K562 (cell line): ENCODE measurements around the gene TMEM45A. TPM values are rescaled to one million over a fixed set of nuclear protein-coding genes. Genes with fewer than 3 reads are reported as not detected.

ENCODE experiments used
- ATAC-seq: fragments of 200-7000 bp; cut with Tn5 transposase; 3 replicates; pipeline ENCODE4 v1.9.1; 2020; ENCODE audit warnings: moderate library complexity
- BruUV-seq: library from RNA; stranded (reverse); fragments of 400-500 nt; replicated peaks from 2 replicates; lab custom pipeline; 2021; lab: Mats Ljungman, UMichigan
- CTCF ChIA-PET: fragments of 300-600 bp; formaldehyde crosslinking; extraction: SDS; loops from one replicate; lab custom pipeline; 2021; ENCODE audit warnings: low intra/inter-chr PET ratio; lab: Yijun Ruan, JAX
- POLR2A ChIA-PET: fragments of 300-600, 350-650 bp; sonication (Branson Sonifier 250); formaldehyde crosslinking; extraction: SDS; loops from one replicate; lab custom pipeline; 2021; ENCODE audit warnings: antibody characterized with exemption, inconsistent platforms; lab: Yijun Ruan, JAX
- DNase-seq, 4 experiments: peaks; one replicate each; pipeline versions ENCODE4 v3.0.0 to v3.0.0-alpha.2; 2011 to 2018; ENCODE audit warnings: low spot score in 3 of 4, mixed read lengths in 3 of 4; ENCODE audit errors: extremely low read depth in 1 of 4
- FAIRE-seq: peaks from 2 replicates; lab custom pipeline; 2011; peaks lifted over from hg19 to GRCh38; lab: Jason Lieb, UNC
- H2AFZ ChIP-seq: 2 replicates; pipeline ENCODE4 v1.6.0; 2011; ENCODE audit warnings: low read depth, low read length, control low read depth, inconsistent platforms
- H3K27ac ChIP-seq: fragments of 200-600 bp; 3 replicates; pipeline ENCODE4 v1.8.0; 2011; ENCODE audit warnings: low read depth, mild to moderate bottlenecking, control low read depth, inconsistent platforms, low read length, moderate library complexity, mixed read lengths; ENCODE audit errors: extremely low read depth
- H3K27me3 ChIP-seq, 2 experiments: fragments of 300-600 bp in 1 of 2; 2 replicates in 1 of 2; 3 replicates in 1 of 2; pipeline versions ENCODE4 v1.6.0 to v1.8.0; 2011; ENCODE audit warnings: inconsistent platforms in 2 of 2, low read length in 2 of 2, mild to moderate bottlenecking in 1 of 2, mixed read lengths in 1 of 2, moderate library complexity in 1 of 2; ENCODE audit not compliant: control insufficient read depth in 2 of 2, insufficient read depth in 2 of 2
- H3K36me3 ChIP-seq: fragments of 300-600 bp; 3 replicates; pipeline ENCODE4 v1.8.0; 2011; ENCODE audit warnings: mild to moderate bottlenecking, low read length, inconsistent platforms; ENCODE audit not compliant: control insufficient read depth, insufficient read depth
- H3K4me1 ChIP-seq, 2 experiments: fragments of 200-600 bp in 1 of 2; replicated peaks in 1 of 2; 2 replicates in 1 of 2; 3 replicates in 1 of 2; pipeline versions ENCODE4 v1.5.1 to v1.8.0; 2011; ENCODE audit warnings: inconsistent platforms in 2 of 2, low read length in 2 of 2, mild to moderate bottlenecking in 1 of 2, mixed read lengths in 1 of 2, moderate library complexity in 1 of 2; ENCODE audit not compliant: control insufficient read depth in 2 of 2, insufficient read depth in 2 of 2
- H3K4me2 ChIP-seq: 2 replicates; pipeline ENCODE4 v1.6.1; 2011; ENCODE audit warnings: low read length, control low read depth, inconsistent platforms, mixed read lengths; ENCODE audit not compliant: insufficient read depth
- H3K4me3 ChIP-seq: fragments of 200-600 bp; sonication (generic), shearing (Covaris generic); 2 replicates; pipeline ENCODE4 v1.5.1; 2016; ENCODE audit warnings: control low read depth, inconsistent platforms
- H3K79me2 ChIP-seq: fragments of 200-600 bp; 3 replicates; pipeline ENCODE4 v1.8.0; 2011; ENCODE audit warnings: low read length, inconsistent platforms; ENCODE audit not compliant: control insufficient read depth, insufficient read depth
- H3K9ac ChIP-seq, 2 experiments: 2 replicates each; pipeline versions ENCODE4 v1.6.0 to v1.6.1; 2011; ENCODE audit warnings: low read depth in 2 of 2, low read length in 2 of 2, control low read depth in 1 of 2, inconsistent platforms in 1 of 2, mild to moderate bottlenecking in 1 of 2, mixed read lengths in 1 of 2; ENCODE audit not compliant: insufficient read depth in 1 of 2
- H3K9me1 ChIP-seq: one replicate; pipeline ENCODE4 v1.6.0; 2011; ENCODE audit warnings: inconsistent platforms, mild to moderate bottlenecking, low read length, moderate library complexity; ENCODE audit not compliant: control insufficient read depth, insufficient read depth
- H3K9me3 ChIP-seq: replicated peaks from 2 replicates; pipeline ENCODE4 v1.5.1; 2011; ENCODE audit warnings: low read depth, low read length, inconsistent platforms; ENCODE audit not compliant: control insufficient read depth, insufficient read depth
- H4K20me1 ChIP-seq: replicated peaks from 2 replicates; pipeline ENCODE4 v1.6.1; 2011; ENCODE audit warnings: low read length, inconsistent platforms, mixed read lengths; ENCODE audit not compliant: control insufficient read depth, insufficient read depth
- ATF7 ChIP-seq: fragments of 450-650 bp; IDR thresholded peaks from 2 replicates; pipeline ENCODE4 v1.7.1; 2014; ENCODE audit warnings: mild to moderate bottlenecking, moderate library complexity
- CBX1 ChIP-seq: sonication (generic); IDR thresholded peaks from 2 replicates; pipeline ENCODE4 v1.6.1; 2016; ENCODE audit warnings: antibody characterized with exemption, low read depth, mild to moderate bottlenecking
- MCM5 ChIP-seq: fragments of 450-650 bp; IDR thresholded peaks from 2 replicates; pipeline ENCODE4 v1.6.1; 2016; ENCODE audit warnings: low read depth
- SRF ChIP-seq, 2 experiments: fragments of 250-450, 450-650 bp in 1 of 2; sonication (Bioruptor Pico) in 1 of 2; sonication (generic) in 1 of 2; formaldehyde crosslinking; IDR thresholded peaks; 2 replicates each; pipeline versions ENCODE4 v1.5.0 to v1.5.1; 2020 to 2022; ENCODE audit warnings: mild to moderate bottlenecking in 1 of 2, missing genetic modification reagents in 1 of 2
- ZBTB17 ChIP-seq: fragments of 450-650 bp; formaldehyde crosslinking; IDR thresholded peaks from 2 replicates; pipeline ENCODE4 v1.4.0; 2020; ENCODE audit warnings: mild to moderate bottlenecking
- ZNF197 ChIP-seq: fragments of 200-800 bp; sonication (Bioruptor generic); IDR thresholded peaks from 2 replicates; pipeline ENCODE4 v1.6.1; 2016; ENCODE audit warnings: low read depth, missing genetic modification characterization, missing compliant biosample characterization
- ZNF785 ChIP-seq: fragments of 250-450 bp; sonication (Bioruptor Pico); IDR thresholded peaks from 2 replicates; pipeline ENCODE4 v1.4.0; 2020; ENCODE audit warnings: mild to moderate bottlenecking
- WGBS: fragments of 100-300 bp; shearing (Covaris generic); methylation state at CpG from one replicate; pipeline ENCODE4 v1.1.6; 2016; ENCODE audit warnings: low coverage, mixed read lengths; ENCODE audit not compliant: insufficient coverage; ENCODE audit errors: missing lambda C conversion rate; 5-methylcytosine and 5-hydroxymethylcytosine counted together
- in situ Hi-C: fragments of 300-500 bp; cut with MboI; formaldehyde crosslinking; loops from 4 replicates; pipeline ENCODE4 v1.15.0; 2018; ENCODE audit warnings: inconsistent platforms, mixed read lengths
- intact Hi-C: fragments of 100-400 bp; cut with micrococcal nuclease; formaldehyde crosslinking; loops from 2 replicates; pipeline ENCODE4 v1.14.2; 2022
- polyA plus RNA-seq, 8 experiments: library from polyadenylated mRNA; depleted of rRNA in 4 of 8; stranded (reverse) in 5 of 8; unstranded in 3 of 8; fragments of >200 nt; fragmentation: Nextera tagmentation in 2 of 8; fragmentation: Illumina TruSeq in 1 of 8; extraction: Ambion mirVana in 2 of 8; extraction: Trizol in 1 of 8; gene quantifications; 2 replicates each; pipeline versions ENCODE4 v1.2.1 to v1.2.3, GENCODE V29; 2011 to 2014; ENCODE audit warnings: inconsistent platforms in 1 of 8, missing spikeins in 1 of 8
- total RNA-seq, 7 experiments: library from RNA; depleted of rRNA in 6 of 7; stranded (reverse); fragments of >200 nt in 6 of 7; fragmentation: Illumina TruSeq in 2 of 7; extraction: Trizol in 2 of 7; gene quantifications; 2 replicates each; pipeline versions ENCODE4 v1.2.1 to v1.2.3, GENCODE V29; 2011 to 2021; ENCODE audit warnings: low replicate concordance in 1 of 7

Gene TMEM45A
- total and polyA plus RNA-seq, 9 of the 15 experiments (the other 6 are each of a cell fraction or from before 2014, with no cell fraction given): 0.41 to 4.1 (median 0.95) TPM

GRCh38 chr3:100525753-100526612 lies 33.6 kb downstream of the TMEM45A start:
- ChIA-PET POLR2A (interaction anchor here (0.6 kb wide), 1 partner anchor 122 kb away, joined by 3 read pairs; no protein-coding TSS in a partner anchor), CTCF (no interaction called here)
- FAIRE-seq (no peak), ATAC-seq (no peak), DNase-seq (no peak)
- intact Hi-C loops: no loop called here
- no peaks in the 10 kb centered on the region for H3K79me2 ChIP-seq
- H3K4me1 ChIP-seq: peaks cover 0 to 4% of the 10 kb centered on the region in 2 experiments; a peak in 2 of 5 replicates
- H3K36me3 ChIP-seq: no peaks in the 10 kb centered on the region
- in situ Hi-C loops: no loop called here
- H3K9me1 ChIP-seq: no peaks in the 10 kb centered on the region
- no peak overlapping the region for H3K27ac ChIP-seq
- H4K20me1 ChIP-seq: no peaks in the 10 kb centered on the region
- H3K9ac ChIP-seq: no peak overlapping the region
- 2% methylated on average over 6 of the region's 12 CpGs for WGBS
- no peak overlapping the region for H2AFZ ChIP-seq
- no peak for TF ChIP-seq ZBTB17 (CRISPR knock-in tag)
- TF ChIP-seq MCM5: no peak
- no peak for TF ChIP-seq ATF7
- TF ChIP-seq CBX1: no peak
- no peak for TF ChIP-seq ZNF197
- TF ChIP-seq SRF (CRISPR knock-in tag; IDR thresholded peaks at IDR 0.05): 0 out of 4 replicates have a peak, but pooled peaks of 1 of the 2 experiments have one; percentile 33
- TF ChIP-seq ZNF785 (CRISPR knock-in tag): no peak
- BruUV-seq: no TSS peak
- no peaks in the 10 kb centered on the region for H3K9me3 ChIP-seq
- H3K4me3 ChIP-seq: no peak overlapping the region
- H3K4me2 ChIP-seq: no peak overlapping the region
- H3K27me3 ChIP-seq: peaks cover 0 to 7% of the 10 kb centered on the region in 2 experiments; a peak in 1 of 5 replicates
